ENCODE results near the gene TRIM7.
"Not testable (repeated sequence)": the region's sequence is repeated elsewhere in the genome, so short reads cannot be mapped to it uniquely, and the experiment has no call there.

Gene TRIM7

GRCh38 chr5:181214249-181214648 lies 9.3 kb upstream of the TRIM7 start:
- not testable (repeated sequence) for DNase-seq (ENCODE audit: low read depth in 2 of 3, low spot score in 2 of 3)

- DNase-seq (ENCODE audit: low read depth in 2 of 3, low spot score in 2 of 3): no peak
Observed at GRCh38 chr5:181212934-181213333, 7.9 kb upstream of the TRIM7 start.

GRCh38 chr5:181212080-181212479 lies 7.1 kb upstream of the TRIM7 start:
- no peak for DNase-seq (ENCODE audit: low read depth in 2 of 3, low spot score in 2 of 3)

- DNase-seq (ENCODE audit: low read depth in 2 of 3, low spot score in 2 of 3): no peak
Observed at GRCh38 chr5:181211208-181211607, 6.2 kb upstream of the TRIM7 start.

- not testable (repeated sequence) for DNase-seq (ENCODE audit: low read depth in 2 of 3, low spot score in 2 of 3)
Observed at GRCh38 chr5:181210698-181211097, 5.7 kb upstream of the TRIM7 start.

- not testable (repeated sequence) for DNase-seq (ENCODE audit: low read depth in 2 of 3, low spot score in 2 of 3)
Observed at GRCh38 chr5:181210148-181210547, 5.2 kb upstream of the TRIM7 start.

GRCh38 chr5:181209006-181209405 lies 4.0 kb upstream of the TRIM7 start:
- DNase-seq (ENCODE audit: low read depth in 2 of 3, low spot score in 2 of 3): not testable (repeated sequence)

- no peak for DNase-seq (ENCODE audit: low read depth in 2 of 3, low spot score in 2 of 3)
Observed at GRCh38 chr5:181207960-181208253, 2.9 kb upstream of the TRIM7 start.

GRCh38 chr5:181207214-181207959 lies 2.4 kb upstream of the TRIM7 start:
- DNase-seq (ENCODE audit: low read depth in 2 of 3, low spot score in 2 of 3): peak in 2 of 3 experiments; percentile 95 to 98

GRCh38 chr5:181205761-181206649 lies 1.0 kb upstream of the TRIM7 start:
- no peak for DNase-seq (ENCODE audit: low read depth in 2 of 3, low spot score in 2 of 3)

- no peak for DNase-seq (ENCODE audit: low read depth in 2 of 3, low spot score in 2 of 3)
Observed at GRCh38 chr5:181204113-181204825, 727 bp downstream of the TRIM7 start.

GRCh38 chr5:181203777-181204112 lies 1.3 kb downstream of the TRIM7 start:
- DNase-seq (ENCODE audit: low read depth in 2 of 3, low spot score in 2 of 3): no peak

- no peak for DNase-seq (ENCODE audit: low read depth in 2 of 3, low spot score in 2 of 3)
Observed at GRCh38 chr5:181203093-181203711, 1.8 kb downstream of the TRIM7 start.

GRCh38 chr5:181200816-181201215 lies 4.2 kb downstream of the TRIM7 start:
- DNase-seq (ENCODE audit: low read depth in 2 of 3, low spot score in 2 of 3): no peak

- DNase-seq (ENCODE audit: low read depth in 2 of 3, low spot score in 2 of 3): no peak
Observed at GRCh38 chr5:181199881-181200638, 4.9 kb downstream of the TRIM7 start.

- no peak for DNase-seq (ENCODE audit: low read depth in 2 of 3, low spot score in 2 of 3)
Observed at GRCh38 chr5:181198905-181199519, 6.0 kb downstream of the TRIM7 start.

GRCh38 chr5:181198106-181198685 lies 6.8 kb downstream of the TRIM7 start:
- DNase-seq (ENCODE audit: low read depth in 2 of 3, low spot score in 2 of 3): no peak

GRCh38 chr5:181197326-181197951 lies 7.6 kb downstream of the TRIM7 start:
- DNase-seq (ENCODE audit: low read depth in 2 of 3, low spot score in 2 of 3): no peak

- no peak for DNase-seq (ENCODE audit: low read depth in 2 of 3, low spot score in 2 of 3)
Observed at GRCh38 chr5:181195249-181195761, 9.7 kb downstream of the TRIM7 start.

All from activated CD8-positive, alpha-beta memory T cell treated with anti-CD3 and anti-CD28 coated beads for 48 hours (primary cell).